Endodermal cell (in vitro differentiated cells): ENCODE results near the gene AGO1. TPM values are rescaled to one million over a fixed set of nuclear protein-coding genes. Genes with fewer than 3 reads are reported as not detected.

Source experiments
- DNase-seq: peaks from one replicate; pipeline ENCODE4 v3.0.0-alpha.2; 2017
- H3K27ac ChIP-seq: 2 replicates; pipeline ENCODE4 v1.5.1; 2013; ENCODE audit warnings: mild to moderate bottlenecking, low read depth, low read length, moderate library complexity
- H3K27me3 ChIP-seq: 2 replicates; pipeline ENCODE4 v1.6.1; 2013; ENCODE audit warnings: mild to moderate bottlenecking, low read length, moderate library complexity; ENCODE audit not compliant: insufficient read depth, control insufficient read depth, poor library complexity, severe bottlenecking
- H3K36me3 ChIP-seq: 2 replicates; pipeline ENCODE4 v1.7.0; 2013; ENCODE audit warnings: mild to moderate bottlenecking, low read length, moderate library complexity; ENCODE audit not compliant: control insufficient read depth, insufficient read depth
- H3K4me1 ChIP-seq: one replicate; pipeline ENCODE4 v1.7.0; 2013; ENCODE audit warnings: low read length; ENCODE audit not compliant: control insufficient read depth, insufficient read depth
- H3K4me3 ChIP-seq: 2 replicates; pipeline ENCODE4 v1.5.1; 2013; ENCODE audit warnings: mild to moderate bottlenecking, low read length, moderate library complexity
- H3K9ac ChIP-seq: 2 replicates; pipeline ENCODE4 v1.6.1; 2013; ENCODE audit warnings: mild to moderate bottlenecking, low read length, moderate library complexity; ENCODE audit not compliant: poor library complexity, severe bottlenecking; ENCODE audit errors: extremely low read depth
- H3K9me3 ChIP-seq: 2 replicates; pipeline ENCODE4 v1.6.1; 2013; ENCODE audit warnings: mild to moderate bottlenecking, low read length, moderate library complexity; ENCODE audit not compliant: control insufficient read depth
- H3K27ac Mint-ChIP-seq: 2 replicates; pipeline ENCODE4 v1.8.0; 2020; ENCODE audit warnings: mixed read lengths
- H3K27me3 Mint-ChIP-seq: 2 replicates; pipeline ENCODE4 v1.8.0; 2021; ENCODE audit warnings: mild to moderate bottlenecking, mixed read lengths; ENCODE audit not compliant: insufficient read depth
- H3K36me3 Mint-ChIP-seq: 2 replicates; pipeline ENCODE4 v1.8.0; 2020; ENCODE audit warnings: low read depth, mixed read lengths
- H3K4me1 Mint-ChIP-seq: 2 replicates; pipeline ENCODE4 v1.8.0; 2020; ENCODE audit warnings: mixed read lengths
- H3K4me3 Mint-ChIP-seq: 2 replicates; pipeline ENCODE4 v1.8.0; 2020; ENCODE audit warnings: mild to moderate bottlenecking, moderate library complexity, mixed read lengths
- H3K9me3 Mint-ChIP-seq: 2 replicates; pipeline ENCODE4 v1.8.0; 2020; ENCODE audit warnings: mild to moderate bottlenecking, mixed read lengths
- WGBS, 2 experiments: methylation state at CpG; one replicate each; pipeline versions ENCODE4 v1.1.5 to v1.1.7; 2013; ENCODE audit warnings: missing lambda C conversion rate in 2 of 2, mixed read lengths in 1 of 2; ENCODE audit not compliant: insufficient coverage in 1 of 2, insufficient read length in 1 of 2; 5-methylcytosine and 5-hydroxymethylcytosine counted together
- total RNA-seq, 2 donors: library from RNA; stranded (reverse); fragmentation: NEBNext Ultra II Directional in 1 of 2; extraction: Animal tissue kit (Norgen Biotek cat#: 25700) in 1 of 2; gene quantifications; 2 replicates in 1 of 2; 3 replicates in 1 of 2; pipeline ENCODE4 v1.2.1, GENCODE V29; 2021
- TF ChIP-seq, protein P1 (sequence below): fragments of 200-600 bp; sonication (generic); conservative IDR thresholded peaks from 2 replicates; pipeline ENCODE4 v1.5.0; 2021; ENCODE audit warnings: antibody characterized with exemption, mild to moderate bottlenecking

AGO1 gene
- total RNA-seq, 2 donors from 2014 or later = 54.5 to 65.7 TPM

DNA sequence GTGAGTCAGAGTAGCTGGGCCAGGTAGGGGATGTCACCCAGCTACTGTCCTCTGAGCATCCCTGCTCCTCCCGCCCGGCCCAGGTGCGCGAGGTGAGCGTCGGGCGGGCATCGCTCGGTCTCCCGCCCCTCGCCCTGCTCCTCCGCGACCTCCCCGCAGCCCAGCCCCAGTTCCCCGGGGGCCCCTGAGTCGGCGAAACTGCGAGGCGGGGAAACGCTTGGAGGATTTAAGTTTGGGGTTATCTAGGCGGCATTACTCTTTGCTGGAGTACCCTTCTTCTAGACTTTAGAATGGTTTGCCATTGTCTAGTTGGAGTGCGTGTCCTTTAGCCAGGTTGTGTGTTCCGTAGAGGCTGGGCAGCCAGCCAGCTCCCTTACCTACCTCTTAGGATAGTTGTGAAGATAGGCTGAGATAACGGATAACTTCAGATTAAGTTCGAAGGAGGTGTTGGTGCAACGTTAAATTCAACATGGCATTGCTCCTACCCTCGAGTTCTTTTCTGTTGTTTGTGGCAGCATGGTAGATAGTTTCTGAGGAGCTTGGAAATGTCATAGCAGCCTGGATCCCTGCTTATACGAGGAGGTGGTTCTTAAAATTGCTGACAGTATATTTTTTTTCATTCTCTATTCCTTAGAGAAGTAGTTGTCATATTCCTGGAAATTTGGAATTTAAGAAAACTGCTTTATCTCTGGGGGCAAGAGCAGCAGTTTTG, 48.6 kb downstream of the AGO1 start:
- Mint-ChIP-seq H3K4me3 (peak overlapping the region; percentile 85), H3K4me1 (peaks cover 17% of the 10 kb centered on the region)
- H3K9me3 ChIP-seq = no peaks in the 10 kb centered on the region

DNA sequence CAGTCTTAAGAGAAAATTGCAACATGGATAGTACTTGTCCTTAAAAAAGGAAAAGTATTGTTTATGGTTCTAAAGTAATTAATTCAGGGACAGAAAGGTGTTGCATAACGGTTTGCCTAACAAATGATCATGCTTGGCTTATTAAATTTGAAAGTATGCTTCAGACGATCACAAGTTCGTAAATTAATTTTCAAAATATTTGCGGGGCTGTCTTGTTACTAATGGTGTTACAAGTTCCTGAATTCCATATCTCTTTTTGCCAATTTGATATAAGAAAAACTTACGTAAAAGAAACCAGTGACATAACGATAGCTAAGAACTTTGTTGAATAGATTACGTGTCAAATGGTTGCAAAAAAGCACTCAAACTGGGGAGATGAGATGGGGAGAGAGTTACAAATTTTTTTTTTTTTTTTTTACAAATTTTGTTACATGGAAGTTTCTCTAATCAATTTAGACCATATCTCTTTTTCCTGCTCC, 49.2 kb downstream of the AGO1 start:
- Histone ChIP-seq H3K27ac (no peak overlapping the region), H3K27me3 (no peaks in the 10 kb centered on the region), H3K9me3 (no peaks in the 10 kb centered on the region), H3K36me3 (no peaks in the 10 kb centered on the region), H3K9ac (peak overlapping the region; percentile 76), H3K4me3 (peak overlapping the region; percentile 94), H3K4me1 (no peaks in the 10 kb centered on the region)
- Mint-ChIP-seq H3K4me1 (peaks cover 17% of the 10 kb centered on the region), H3K36me3 (peaks cover 7% of the 10 kb centered on the region), H3K27me3 (no peaks in the 10 kb centered on the region), H3K27ac (no peak overlapping the region), H3K4me3 (peak overlapping the region; percentile 85), H3K9me3 (no peaks in the 10 kb centered on the region)
- TF ChIP-seq, protein P1, sequence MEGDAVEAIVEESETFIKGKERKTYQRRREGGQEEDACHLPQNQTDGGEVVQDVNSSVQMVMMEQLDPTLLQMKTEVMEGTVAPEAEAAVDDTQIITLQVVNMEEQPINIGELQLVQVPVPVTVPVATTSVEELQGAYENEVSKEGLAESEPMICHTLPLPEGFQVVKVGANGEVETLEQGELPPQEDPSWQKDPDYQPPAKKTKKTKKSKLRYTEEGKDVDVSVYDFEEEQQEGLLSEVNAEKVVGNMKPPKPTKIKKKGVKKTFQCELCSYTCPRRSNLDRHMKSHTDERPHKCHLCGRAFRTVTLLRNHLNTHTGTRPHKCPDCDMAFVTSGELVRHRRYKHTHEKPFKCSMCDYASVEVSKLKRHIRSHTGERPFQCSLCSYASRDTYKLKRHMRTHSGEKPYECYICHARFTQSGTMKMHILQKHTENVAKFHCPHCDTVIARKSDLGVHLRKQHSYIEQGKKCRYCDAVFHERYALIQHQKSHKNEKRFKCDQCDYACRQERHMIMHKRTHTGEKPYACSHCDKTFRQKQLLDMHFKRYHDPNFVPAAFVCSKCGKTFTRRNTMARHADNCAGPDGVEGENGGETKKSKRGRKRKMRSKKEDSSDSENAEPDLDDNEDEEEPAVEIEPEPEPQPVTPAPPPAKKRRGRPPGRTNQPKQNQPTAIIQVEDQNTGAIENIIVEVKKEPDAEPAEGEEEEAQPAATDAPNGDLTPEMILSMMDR = no peak
- WGBS, 2 experiments = 66 to 76% methylated on average over 4 to 7 of the region's 7 CpGs
- DNase-seq = no peak

More for the DNA sequence above, 48.6 kb downstream of the AGO1 start:
- H3K36me3 Mint-ChIP-seq = peaks cover 4% of the 10 kb centered on the region
- H3K27me3 ChIP-seq = no peaks in the 10 kb centered on the region
- 0 to 1% methylated on average over 9 to 27 of the region's 28 CpGs for WGBS, 2 experiments
- no peaks in the 10 kb centered on the region for H3K9me3 Mint-ChIP-seq
- peak overlapping the region; percentile 93 for H3K27ac Mint-ChIP-seq
- peak overlapping the region; percentile 94 for H3K4me3 ChIP-seq
- DNase-seq = no peak
- H3K9ac ChIP-seq = peak overlapping the region; percentile 76
- H3K36me3 ChIP-seq = no peaks in the 10 kb centered on the region
- H3K27me3 Mint-ChIP-seq = no peaks in the 10 kb centered on the region
- H3K27ac ChIP-seq = peak overlapping the region; percentile 89
- TF ChIP-seq, protein P1 = no peak
- no peaks in the 10 kb centered on the region for H3K4me1 ChIP-seq

DNA sequence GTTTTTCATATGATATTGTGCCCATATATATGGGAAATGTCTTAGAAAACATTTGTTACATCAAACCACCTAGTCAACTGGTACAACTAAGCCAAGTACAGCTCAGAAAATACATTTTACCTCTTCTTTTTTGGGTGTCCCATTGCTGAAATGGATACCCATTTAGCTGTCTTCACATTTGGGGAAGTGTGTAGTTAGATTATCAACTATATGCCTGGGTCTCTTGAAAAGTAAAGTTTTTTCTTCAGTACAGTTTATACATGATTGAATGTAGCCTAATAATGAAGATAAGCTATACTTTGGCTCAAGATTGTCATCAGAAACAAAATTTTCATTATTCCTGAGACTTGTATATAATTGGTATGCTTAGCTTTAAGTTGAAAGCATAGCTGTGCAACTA, 49.9 kb downstream of the AGO1 start:
- no peaks in the 10 kb centered on the region for H3K36me3 ChIP-seq
- no peak for DNase-seq

More for the DNA sequence above, 49.9 kb downstream of the AGO1 start:
- no peaks in the 10 kb centered on the region for H3K9me3 ChIP-seq
- no peak overlapping the region for H3K27ac ChIP-seq
- Mint-ChIP-seq H3K4me3 (peak overlapping the region; percentile 85), H3K27me3 (no peaks in the 10 kb centered on the region), H3K36me3 (peaks cover 9% of the 10 kb centered on the region), H3K9me3 (no peaks in the 10 kb centered on the region), H3K4me1 (peaks cover 17% of the 10 kb centered on the region), H3K27ac (no peak overlapping the region)
- no peak overlapping the region for H3K9ac ChIP-seq
- no peaks in the 10 kb centered on the region for H3K4me1 ChIP-seq
- H3K27me3 ChIP-seq = no peaks in the 10 kb centered on the region
- H3K4me3 ChIP-seq = peak overlapping the region; percentile 94
- TF ChIP-seq, protein P1 = no peak
